C1 segment of cervical spinal cord (tissue), 14 donors: ENCODE results near the gene HGD.
A peak's percentile ranks its signal among the peaks of the same experiment; 100 is the strongest.

ENCODE experiments used
- DNase-seq, 14 donors: peaks; one replicate each; lab custom pipeline; 2025; lab: John Stamatoyannopoulos, UW

The HGD gene

GRCh38 chr3:120682095-120682681 is at the start of gene HGD:
Gene HGD (minus strand): TSS chr3:120682239. CDS start chr3:120682111, 128 bp downstream.
- no peak for DNase-seq

GRCh38 chr3:120730576-120731542 is 48.8 kb upstream of the HGD start:
- no peak for DNase-seq

GRCh38 chr3:120726791-120727190 is 44.8 kb upstream of the HGD start:
- no peak for DNase-seq

- DNase-seq: peak in 1 of 14 donors; percentile 68
Measured at GRCh38 chr3:120719167-120719834, 37.3 kb upstream of the HGD start.

GRCh38 chr3:120713262-120713661 is 31.2 kb upstream of the HGD start:
- DNase-seq: no peak

GRCh38 chr3:120710369-120710768 is 28.3 kb upstream of the HGD start:
- DNase-seq: peak in 1 of 14 donors; percentile 17

GRCh38 chr3:120708408-120708807 is 26.4 kb upstream of the HGD start:
- DNase-seq: no peak

GRCh38 chr3:120706950-120707349 is 24.9 kb upstream of the HGD start:
- no peak for DNase-seq

GRCh38 chr3:120705884-120706582 is 24.0 kb upstream of the HGD start:
- no peak for DNase-seq

- no peak for DNase-seq
Measured at GRCh38 chr3:120699333-120699732, 17.3 kb upstream of the HGD start.

- no peak for DNase-seq
Measured at GRCh38 chr3:120693439-120694171, 11.6 kb upstream of the HGD start.

- DNase-seq: no peak
Measured at GRCh38 chr3:120689395-120689794, 7.4 kb upstream of the HGD start.

- DNase-seq: no peak
Measured at GRCh38 chr3:120688121-120688520, 6.1 kb upstream of the HGD start.

- DNase-seq: no peak
Measured at GRCh38 chr3:120685411-120685810, 3.4 kb upstream of the HGD start.

- DNase-seq: peak in 1 of 14 donors; percentile 41
Measured at GRCh38 chr3:120684896-120685295, 2.9 kb upstream of the HGD start.

- peak in 1 of 14 donors; percentile 85 for DNase-seq
Measured at GRCh38 chr3:120683671-120684301, 1.7 kb upstream of the HGD start.

- DNase-seq: peak in 1 of 14 donors; percentile 81
Measured at GRCh38 chr3:120683213-120683612, 1.2 kb upstream of the HGD start.

GRCh38 chr3:120681506-120682038 is 467 bp downstream of the HGD start:
- no peak for DNase-seq

- no peak for DNase-seq
Measured at GRCh38 chr3:120681018-120681417, 1.0 kb downstream of the HGD start.

GRCh38 chr3:120680193-120680894 is 1.7 kb downstream of the HGD start:
- no peak for DNase-seq
